Activated T-helper 2 cell treated with anti-CD3 and anti-CD28 coated beads, Interferon-gamma antibody, Interleukin-2, Interleukin-4, amounts not matched to agents 10 μg/mL and 5 μg/mL and 100 μg/mL, durations not matched to agents 14 hours and 24 hours and 36 hours (primary cell): ENCODE data around the gene EYA3. TPM values are rescaled to one million over a fixed set of nuclear protein-coding genes. Genes with fewer than 3 reads are reported as not detected.

Experiments
- DNase-seq: peaks from one replicate; pipeline ENCODE4 v3.0.0; 2021; ENCODE audit warnings: low spot score
- H3K27ac Mint-ChIP-seq: one replicate; pipeline ENCODE4 v1.8.0; 2021; ENCODE audit warnings: mixed read lengths
- H3K27me3 Mint-ChIP-seq: one replicate; pipeline ENCODE4 v1.8.0; 2021; ENCODE audit warnings: low read depth, mixed read lengths
- H3K36me3 Mint-ChIP-seq: one replicate; pipeline ENCODE4 v1.8.0; 2021; ENCODE audit warnings: low read depth, mixed read lengths
- H3K4me1 Mint-ChIP-seq: one replicate; pipeline ENCODE4 v1.8.0; 2021; ENCODE audit warnings: low read depth, mixed read lengths
- H3K4me3 Mint-ChIP-seq: one replicate; pipeline ENCODE4 v1.8.0; 2021; ENCODE audit warnings: low read depth, mild to moderate bottlenecking, moderate library complexity, mixed read lengths
- H3K9me3 Mint-ChIP-seq: one replicate; pipeline ENCODE4 v1.8.0; 2021; ENCODE audit warnings: mixed read lengths
- intact Hi-C: fragments of 100-400 bp; cut with micrococcal nuclease; formaldehyde crosslinking; loops from one replicate; pipeline ENCODE4 v1.15.1; 2023
- total RNA-seq: library from RNA; stranded (reverse); gene quantifications from 2 replicates; pipeline ENCODE4 v1.2.3, GENCODE V29; 2022

The EYA3 gene
- total RNA-seq, 1 donor from 2014 or later: 27.5 TPM

DNA sequence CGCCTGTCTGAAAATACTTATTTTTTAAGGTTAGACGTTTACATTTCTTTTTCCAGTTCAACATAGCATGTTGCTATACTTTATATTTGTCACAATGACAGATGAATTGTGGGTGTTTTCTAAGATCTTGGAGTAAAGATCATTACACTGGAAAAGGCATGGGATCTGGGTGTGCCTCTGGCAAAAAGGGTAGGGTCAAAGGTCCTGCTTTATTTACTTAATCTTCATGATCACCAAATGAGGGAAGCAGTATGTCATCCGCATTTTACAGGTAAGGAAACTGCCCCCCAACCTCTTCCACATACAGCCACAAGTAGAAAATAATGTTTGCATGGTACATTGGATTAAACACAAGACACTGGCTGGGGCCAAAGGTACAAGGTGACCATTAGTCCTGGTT lies 166.1 kb downstream of the EYA3 start:
- no peak overlapping the region for H3K4me3 Mint-ChIP-seq
- H3K4me1 Mint-ChIP-seq: peaks cover 3% of the 10 kb centered on the region
- intact Hi-C loops: no loop called here
- no peaks in the 10 kb centered on the region for H3K36me3 Mint-ChIP-seq
- peaks cover 15% of the 10 kb centered on the region for H3K27me3 Mint-ChIP-seq
- H3K27ac Mint-ChIP-seq: no peak overlapping the region
- H3K9me3 Mint-ChIP-seq: no peaks in the 10 kb centered on the region
- no peak for DNase-seq

Other genes starting within 250 kb of the EYA3 start
- gene THEMIS2, start 216.1 kb downstream of the EYA3 start, total RNA-seq: 25.1 and 29.1 TPM in 2 replicates
- gene RPA2, start 174.0 kb downstream of the EYA3 start, total RNA-seq: 80.7 and 80.8 TPM in 2 replicates
- 0.37 and 0.44 TPM in 2 replicates for gene SMPDL3B, start 153.6 kb downstream of the EYA3 start, total RNA-seq
- gene XKR8, start 128.6 kb downstream of the EYA3 start, total RNA-seq: 6.3 and 6.5 TPM in 2 replicates
- gene PTAFR, start 88.1 kb upstream of the EYA3 start, total RNA-seq: 0.11 and 0.21 TPM in 2 replicates
- gene DNAJC8, start 144.4 kb upstream of the EYA3 start, total RNA-seq: 96.2 and 98.9 TPM in 2 replicates
- 134 and 137 TPM in 2 replicates for gene ATP5IF1, start 147.5 kb upstream of the EYA3 start, total RNA-seq
- gene SESN2, start 170.9 kb upstream of the EYA3 start, total RNA-seq: 7.1 and 7.9 TPM in 2 replicates
- 18.2 and 18.5 TPM in 2 replicates for gene MED18, start 240.4 kb upstream of the EYA3 start, total RNA-seq